IgD-negative memory B cell (primary cell): ENCODE measurements around the gene MAPK4. TPM values are rescaled to one million over a fixed set of nuclear protein-coding genes. Genes with fewer than 3 reads are reported as not detected.
"Not testable (repeated sequence)": the region's sequence is repeated elsewhere in the genome, so short reads cannot be mapped to it uniquely, and the experiment has no call there.

Experiments
- H3K27ac Mint-ChIP-seq, 3 donors: one replicate each; pipeline ENCODE4 v1.8.0; 2020 to 2022; ENCODE audit warnings: mild to moderate bottlenecking in 3 of 3, mixed read lengths in 3 of 3, moderate library complexity in 1 of 3
- H3K27me3 Mint-ChIP-seq: one replicate; pipeline ENCODE4 v1.8.0; 2021; ENCODE audit warnings: mixed read lengths
- H3K36me3 Mint-ChIP-seq: one replicate; pipeline ENCODE4 v1.8.0; 2020; ENCODE audit warnings: mild to moderate bottlenecking, mixed read lengths
- H3K4me1 Mint-ChIP-seq, 3 donors: one replicate each; pipeline ENCODE4 v1.8.0; 2020 to 2022; ENCODE audit warnings: mixed read lengths in 3 of 3, mild to moderate bottlenecking in 1 of 3
- H3K4me3 Mint-ChIP-seq, 4 donors: one replicate each; pipeline ENCODE4 v1.8.0; 2020 to 2022; ENCODE audit warnings: mild to moderate bottlenecking in 4 of 4, mixed read lengths in 4 of 4, moderate library complexity in 3 of 4
- H3K9me3 Mint-ChIP-seq, 3 donors: one replicate each; pipeline ENCODE4 v1.8.0; 2020 to 2021; ENCODE audit warnings: mixed read lengths in 3 of 3, mild to moderate bottlenecking in 1 of 3
- polyA plus RNA-seq: library from polyadenylated mRNA; unstranded; fragments of 300-500 nt; fragmentation: Illumina TruSeq; gene quantifications from one replicate; pipeline ENCODE4 v1.2.3, GENCODE V29; 2021

The MAPK4 gene
- polyA plus RNA-seq: not detected

DNA sequence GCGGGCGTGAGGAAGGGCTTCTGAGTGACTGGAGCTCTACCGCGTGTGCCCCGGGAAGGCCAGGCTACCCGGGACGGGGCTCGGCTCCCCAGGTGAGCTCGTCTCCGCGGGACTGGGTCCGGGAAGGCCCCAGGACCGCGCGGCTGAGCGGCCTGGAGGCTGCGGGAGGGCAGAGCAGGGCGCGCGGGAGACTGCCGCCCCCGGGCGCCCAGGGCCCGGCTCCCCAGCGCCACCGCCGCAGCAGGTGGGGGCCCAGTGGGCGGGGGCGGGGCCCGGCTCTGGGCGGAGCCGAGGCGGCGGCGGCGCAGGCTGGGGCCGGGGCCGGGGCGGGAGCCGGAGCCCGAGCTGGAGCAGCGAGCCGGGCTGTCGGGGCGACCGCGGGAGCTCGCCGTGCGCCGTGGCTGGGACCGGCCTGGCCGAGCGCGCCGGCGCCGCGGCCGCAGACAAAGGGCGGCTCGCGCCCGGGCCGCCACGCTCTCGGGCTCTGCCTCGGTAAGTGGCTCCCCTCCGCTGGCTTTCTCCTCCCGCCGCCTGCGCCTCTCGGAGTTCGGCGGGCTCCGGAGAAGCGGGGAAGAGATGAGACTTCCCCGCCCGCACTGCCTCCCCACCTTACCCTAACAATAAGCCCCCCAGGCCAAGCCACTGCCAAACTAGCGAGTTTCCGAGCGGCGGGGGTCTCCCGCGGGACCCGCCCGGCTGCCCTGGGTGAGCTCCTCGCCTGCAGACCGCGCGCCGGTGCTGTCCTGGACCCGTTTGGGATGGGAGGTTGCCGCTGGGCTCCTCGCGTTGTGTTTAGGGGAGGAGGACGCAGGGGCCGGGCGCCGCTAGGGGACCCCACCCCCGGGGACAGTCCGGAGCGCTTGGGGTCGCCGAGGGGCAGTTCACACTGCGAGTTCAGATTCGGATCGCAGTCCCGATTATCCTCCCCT is at the start of gene MAPK4:
MAPK4 (plus strand) TSS at position 336 of the 929 bp plus-strand sequence. CDS start 103,872 bp downstream, outside the sequence.
- Mint-ChIP-seq H3K4me1 (peaks cover 0 to 8% (median 4%) of the 10 kb centered on the region in 3 donors), H3K9me3 (peaks cover 8 to 11% (median 9%) of the 10 kb centered on the region in 3 donors), H3K4me3 (peak within 1 kb of the TSS; percentile 22 to 87 (median 74)), H3K36me3 (no peaks in the 10 kb centered on the region), H3K27ac (no peak within 1 kb of the TSS), H3K27me3 (peaks cover 47% of the 10 kb centered on the region)

DNA sequence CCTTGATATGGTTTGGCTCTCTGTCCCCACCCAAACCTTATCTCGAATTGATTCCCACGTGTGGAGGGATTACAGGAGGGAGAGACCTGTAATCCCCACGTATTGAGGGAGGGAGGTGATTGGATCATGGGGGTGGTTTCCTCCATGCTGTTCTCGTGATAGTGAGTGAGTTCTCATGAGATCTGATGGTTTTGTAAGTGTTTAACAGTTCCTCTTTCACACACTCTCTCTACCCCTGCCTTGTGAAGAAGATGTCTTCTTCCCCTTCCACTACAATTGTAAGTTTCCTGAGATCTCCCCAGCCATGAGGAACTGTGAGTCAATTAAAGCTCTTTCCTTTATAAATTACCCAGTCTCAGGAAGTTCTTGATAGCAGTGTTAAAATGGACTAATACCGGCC is 42.6 kb upstream of the MAPK4 start:
- H3K4me1 Mint-ChIP-seq, H3K9me3 Mint-ChIP-seq, H3K27ac Mint-ChIP-seq, H3K36me3 Mint-ChIP-seq, H3K27me3 Mint-ChIP-seq, H3K4me3 Mint-ChIP-seq: not testable (repeated sequence)

DNA sequence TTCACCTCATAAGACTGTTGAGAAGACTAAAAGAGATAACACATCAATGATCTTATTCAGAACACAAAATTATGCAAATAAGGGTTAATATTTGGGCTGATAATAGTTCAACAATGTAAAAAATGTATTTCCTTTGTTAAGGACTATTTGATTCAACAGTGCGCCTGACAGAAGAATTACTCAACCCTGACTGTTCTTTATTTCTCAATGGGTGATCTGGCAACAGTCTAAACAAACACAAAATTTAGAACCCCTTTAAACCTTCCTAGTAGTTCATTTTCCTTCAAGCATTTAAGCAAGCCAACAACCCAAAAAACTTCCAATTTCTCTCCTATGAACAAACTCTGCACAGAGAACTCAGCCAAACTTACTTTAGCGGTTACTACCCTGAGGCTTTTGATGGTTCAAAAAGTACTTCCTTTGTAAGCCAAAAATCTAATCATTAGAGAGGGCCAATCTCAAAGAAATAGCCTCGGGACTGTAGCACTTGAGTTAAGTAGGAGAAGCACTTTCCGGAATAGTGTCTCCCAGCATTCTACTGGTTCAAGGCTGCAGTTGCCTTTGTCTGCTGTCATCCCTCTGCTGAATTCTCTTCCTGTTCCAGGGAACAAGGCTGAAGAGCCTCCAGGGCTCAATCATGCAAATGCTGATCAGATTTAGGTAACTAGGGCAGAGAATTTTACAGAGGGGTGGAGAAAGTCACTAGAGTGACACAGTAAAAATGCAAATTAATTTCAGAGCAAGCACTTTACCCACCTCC is 40.9 kb upstream of the MAPK4 start:
- Mint-ChIP-seq H3K36me3 (no peaks in the 10 kb centered on the region), H3K27ac (no peak overlapping the region), H3K4me3 (no peak overlapping the region), H3K4me1 (peaks cover 0 to 2% (median 0%) of the 10 kb centered on the region in 3 donors), H3K9me3 (no peaks in the 10 kb centered on the region), H3K27me3 (peaks cover 13% of the 10 kb centered on the region)

DNA sequence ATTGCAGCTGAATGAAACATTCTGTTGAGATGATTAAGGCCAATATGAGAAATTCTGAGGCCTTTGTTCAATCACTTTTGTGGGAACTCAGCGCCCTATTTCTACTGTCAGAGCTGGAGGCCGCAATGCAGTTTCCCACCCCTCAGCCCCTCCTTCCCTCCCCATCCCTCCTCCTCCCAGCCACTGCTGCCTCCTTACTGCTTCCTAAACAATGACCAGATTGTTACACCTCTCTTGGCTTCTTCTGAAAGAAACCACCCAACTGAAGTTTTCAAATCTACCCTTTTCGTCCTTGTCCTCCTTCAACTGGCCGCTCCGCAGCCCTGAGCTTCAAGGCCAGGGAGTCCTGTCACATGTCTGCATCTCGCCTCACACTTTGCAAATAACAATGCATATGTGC is 36.7 kb upstream of the MAPK4 start:
- Mint-ChIP-seq H3K27me3 (peaks cover 8% of the 10 kb centered on the region), H3K4me1 (peaks cover 0 to 2% (median 0%) of the 10 kb centered on the region in 3 donors), H3K4me3 (peak overlapping the region in 1 of 4 donors; percentile 22), H3K27ac (no peak overlapping the region), H3K36me3 (no peaks in the 10 kb centered on the region), H3K9me3 (peaks cover 0 to 2% (median 0%) of the 10 kb centered on the region in 3 donors)

DNA sequence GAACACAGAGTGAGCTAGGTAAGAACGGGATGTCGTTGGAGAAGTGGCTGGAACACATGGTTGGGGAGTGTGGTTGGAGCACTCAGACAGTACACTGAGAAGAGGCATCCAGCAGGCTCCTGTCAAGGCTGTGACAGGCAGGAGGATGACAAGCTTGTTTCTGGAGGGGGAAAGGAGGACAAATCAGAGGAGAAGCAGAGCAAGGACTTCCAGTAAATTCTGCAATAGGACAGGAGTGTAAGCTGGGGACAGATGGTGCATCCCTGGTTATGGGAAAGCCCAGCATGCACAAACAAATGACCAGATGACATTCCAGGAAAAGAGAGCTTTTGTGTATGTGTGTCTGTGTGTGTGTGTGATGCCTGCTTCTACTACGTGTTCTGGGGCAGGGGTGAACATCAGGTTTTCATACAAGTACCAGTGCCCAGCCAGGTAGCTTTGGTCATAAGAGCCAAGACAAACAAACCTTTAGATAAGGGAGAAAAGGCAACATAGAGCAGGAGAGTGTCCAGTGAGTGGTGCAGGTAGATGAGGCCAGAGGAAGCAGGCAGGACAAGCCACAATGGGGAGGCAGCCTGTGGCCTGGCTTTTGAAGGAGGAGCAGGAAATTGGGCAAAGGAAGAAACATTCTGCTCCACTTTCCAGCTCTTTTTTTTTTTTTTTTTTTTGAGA is 32.1 kb upstream of the MAPK4 start:
- no peak overlapping the region for H3K4me3 Mint-ChIP-seq
- peaks cover 1 to 16% (median 5%) of the 10 kb centered on the region in 3 donors for H3K9me3 Mint-ChIP-seq
- no peaks in the 10 kb centered on the region for H3K36me3 Mint-ChIP-seq
- H3K27me3 Mint-ChIP-seq: peaks cover 4% of the 10 kb centered on the region
- peaks cover 0 to 2% (median 0%) of the 10 kb centered on the region in 3 donors for H3K4me1 Mint-ChIP-seq
- no peak overlapping the region for H3K27ac Mint-ChIP-seq

DNA sequence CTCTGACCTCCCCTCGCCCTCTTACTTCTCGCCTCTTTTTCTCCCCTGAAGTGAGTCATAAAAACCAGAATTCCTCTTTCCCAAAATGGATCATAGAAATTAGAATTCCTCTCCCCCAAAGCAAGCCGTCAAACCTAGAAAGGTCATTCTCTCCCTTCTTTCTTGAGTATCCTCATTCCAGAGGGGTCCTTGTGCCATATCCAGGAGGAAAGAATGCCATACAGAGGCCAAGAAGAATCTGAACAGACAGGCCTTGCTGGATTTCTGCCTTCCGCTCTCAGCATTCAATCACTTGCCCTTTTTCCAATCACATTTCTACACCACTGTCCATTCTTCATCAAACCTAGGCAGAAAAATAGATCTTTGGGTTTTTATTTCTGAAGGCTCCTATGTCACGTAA is 31.1 kb upstream of the MAPK4 start:
- no peak overlapping the region for H3K27ac Mint-ChIP-seq
- H3K36me3 Mint-ChIP-seq: no peaks in the 10 kb centered on the region
- H3K4me3 Mint-ChIP-seq: no peak overlapping the region
- peaks cover 3% of the 10 kb centered on the region for H3K27me3 Mint-ChIP-seq
- no peaks in the 10 kb centered on the region for H3K4me1 Mint-ChIP-seq
- H3K9me3 Mint-ChIP-seq: peaks cover 6 to 25% (median 15%) of the 10 kb centered on the region in 3 donors

DNA sequence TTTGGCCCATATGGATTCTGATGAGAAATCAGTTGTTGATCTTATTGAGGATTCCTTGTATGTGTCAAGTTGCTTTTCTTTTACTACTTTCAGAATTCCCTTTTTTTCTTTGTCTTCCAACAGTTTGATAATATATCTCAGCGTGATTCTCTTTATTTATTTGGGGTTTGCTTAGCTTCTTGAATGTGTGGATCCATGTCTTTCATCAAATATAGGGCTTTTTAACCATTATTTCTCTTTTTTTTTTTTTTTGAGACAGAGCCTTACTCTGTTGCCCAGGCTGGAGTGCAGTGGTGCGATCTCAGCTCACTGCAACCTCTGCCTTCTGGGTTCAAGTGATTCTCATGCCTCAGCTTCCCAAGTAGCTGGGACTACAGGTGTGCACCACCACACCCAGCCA is 26.1 kb upstream of the MAPK4 start:
- not testable (repeated sequence) for H3K4me1 Mint-ChIP-seq, H3K27ac Mint-ChIP-seq, H3K36me3 Mint-ChIP-seq, H3K27me3 Mint-ChIP-seq, H3K4me3 Mint-ChIP-seq
- H3K9me3 Mint-ChIP-seq: peaks cover 9 to 30% (median 19%) of the 10 kb centered on the region in 3 donors

DNA sequence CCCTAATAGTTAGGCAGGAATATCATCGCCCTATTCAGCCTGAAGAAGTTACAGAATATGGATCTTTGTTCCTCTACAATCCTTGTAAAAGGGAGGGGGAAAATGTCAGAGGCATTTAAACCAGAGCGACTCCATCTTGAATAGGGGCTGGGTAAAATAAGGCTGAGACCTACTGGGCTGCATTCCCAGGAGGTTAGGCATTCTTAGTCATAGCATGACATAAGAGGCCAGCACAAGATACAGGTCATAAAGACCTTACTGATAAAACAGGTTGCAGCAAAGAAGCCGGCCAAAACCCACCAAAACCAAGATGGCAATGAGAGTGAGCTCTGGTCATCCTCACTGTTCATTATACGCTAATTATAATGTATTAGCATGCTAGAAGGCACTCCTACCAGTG is 15.4 kb upstream of the MAPK4 start:
- not testable (repeated sequence) for H3K4me1 Mint-ChIP-seq, H3K4me3 Mint-ChIP-seq, H3K27me3 Mint-ChIP-seq, H3K9me3 Mint-ChIP-seq, H3K36me3 Mint-ChIP-seq, H3K27ac Mint-ChIP-seq

DNA sequence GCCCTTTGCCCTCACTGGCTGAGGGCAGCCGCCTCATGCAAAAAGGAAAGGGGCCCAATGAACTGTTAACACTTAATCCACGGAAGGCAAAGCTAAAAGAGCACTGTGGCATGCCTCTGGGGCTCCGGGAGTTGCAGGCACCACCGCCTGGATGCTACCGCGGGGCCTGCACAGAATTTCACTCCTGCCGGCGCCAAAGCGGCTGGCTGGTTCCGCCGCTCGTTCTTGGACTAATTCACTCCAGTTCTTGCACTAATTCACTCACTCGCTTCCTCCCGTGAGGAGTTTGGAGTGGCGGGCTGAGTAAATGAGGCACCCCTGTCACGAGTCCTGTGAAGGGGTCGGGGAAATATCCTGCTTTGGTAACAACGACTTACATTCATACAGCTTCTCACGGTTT is 14.0 kb upstream of the MAPK4 start:
- Mint-ChIP-seq H3K4me1 (peaks cover 0 to 1% (median 0%) of the 10 kb centered on the region in 3 donors), H3K9me3 (peaks cover 0 to 4% (median 4%) of the 10 kb centered on the region in 3 donors), H3K27me3 (peaks cover 5% of the 10 kb centered on the region), H3K27ac (no peak overlapping the region), H3K36me3 (no peaks in the 10 kb centered on the region), H3K4me3 (peak overlapping the region in 1 of 4 donors; percentile 62)

DNA sequence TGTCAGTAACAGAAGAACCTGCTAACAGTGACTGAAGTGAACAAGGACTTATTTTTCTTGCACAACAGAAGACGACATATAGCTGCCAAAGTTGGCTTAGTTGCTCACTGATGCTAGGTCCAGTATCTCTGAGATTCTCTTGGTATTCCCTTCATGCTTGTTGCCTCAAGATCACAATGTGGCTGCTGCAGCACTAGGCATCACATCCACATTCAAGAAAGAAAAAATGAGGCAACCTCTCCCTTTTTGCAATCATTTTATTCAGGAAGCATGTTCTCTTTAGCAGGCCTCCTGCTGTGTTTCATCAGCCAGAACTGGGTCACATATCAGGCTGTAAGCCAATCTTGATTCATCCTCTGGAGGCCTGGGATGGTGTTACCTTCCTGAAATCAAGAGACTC is 11.7 kb upstream of the MAPK4 start:
- Mint-ChIP-seq H3K27me3 (peaks cover 12% of the 10 kb centered on the region), H3K9me3 (peaks cover 0 to 7% (median 4%) of the 10 kb centered on the region in 3 donors), H3K36me3 (no peaks in the 10 kb centered on the region), H3K27ac (no peak overlapping the region), H3K4me3 (no peak overlapping the region), H3K4me1 (peaks cover 0 to 1% (median 0%) of the 10 kb centered on the region in 3 donors)

DNA sequence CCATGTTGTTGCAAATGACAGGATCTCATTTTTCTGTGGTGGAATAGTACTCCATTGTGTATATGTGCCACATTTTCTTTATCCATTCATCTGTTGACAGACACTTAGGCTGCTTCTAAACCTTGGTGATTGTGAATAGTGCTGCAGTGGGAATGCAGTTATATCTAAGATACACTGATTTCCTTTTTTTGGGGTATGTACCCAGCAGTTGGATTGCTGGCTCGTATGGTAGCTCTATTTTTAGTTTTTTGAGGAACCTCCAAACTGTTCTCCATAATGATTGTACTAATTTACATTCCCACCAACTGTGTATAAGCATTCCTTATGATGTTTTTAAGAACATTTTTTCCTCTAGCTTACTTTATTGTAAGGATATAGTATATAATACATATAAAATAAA is 8.2 kb upstream of the MAPK4 start:
- H3K4me1 Mint-ChIP-seq, H3K27ac Mint-ChIP-seq, H3K36me3 Mint-ChIP-seq, H3K4me3 Mint-ChIP-seq: not testable (repeated sequence)
- H3K27me3 Mint-ChIP-seq: peaks cover 21% of the 10 kb centered on the region
- H3K9me3 Mint-ChIP-seq: peaks cover 10 to 16% (median 13%) of the 10 kb centered on the region in 3 donors

DNA sequence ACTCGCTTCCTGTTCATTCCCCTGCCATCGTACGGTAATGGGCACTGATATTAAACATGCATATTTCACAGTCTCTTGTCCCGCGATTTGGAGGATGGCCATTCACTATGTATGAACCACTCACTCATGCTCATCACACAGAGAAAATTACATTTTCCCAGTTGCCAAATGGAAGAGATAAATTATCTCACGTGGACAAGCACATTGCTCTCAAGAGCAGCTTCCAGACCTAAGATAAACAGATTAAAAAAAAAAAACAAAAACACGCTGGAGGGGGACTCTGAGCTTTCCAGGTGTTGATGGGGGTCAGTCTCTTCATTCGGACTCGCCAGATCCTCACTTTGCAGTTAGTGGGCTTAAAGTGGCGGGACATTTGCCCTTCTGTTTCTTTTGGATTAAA is 1.7 kb upstream of the MAPK4 start:
- no peak overlapping the region for H3K4me3 Mint-ChIP-seq
- H3K9me3 Mint-ChIP-seq: peaks cover 11 to 14% (median 13%) of the 10 kb centered on the region in 3 donors
- H3K27me3 Mint-ChIP-seq: peaks cover 48% of the 10 kb centered on the region
- H3K27ac Mint-ChIP-seq: no peak overlapping the region
- H3K36me3 Mint-ChIP-seq: no peaks in the 10 kb centered on the region
- H3K4me1 Mint-ChIP-seq: peaks cover 0 to 8% (median 4%) of the 10 kb centered on the region in 3 donors

DNA sequence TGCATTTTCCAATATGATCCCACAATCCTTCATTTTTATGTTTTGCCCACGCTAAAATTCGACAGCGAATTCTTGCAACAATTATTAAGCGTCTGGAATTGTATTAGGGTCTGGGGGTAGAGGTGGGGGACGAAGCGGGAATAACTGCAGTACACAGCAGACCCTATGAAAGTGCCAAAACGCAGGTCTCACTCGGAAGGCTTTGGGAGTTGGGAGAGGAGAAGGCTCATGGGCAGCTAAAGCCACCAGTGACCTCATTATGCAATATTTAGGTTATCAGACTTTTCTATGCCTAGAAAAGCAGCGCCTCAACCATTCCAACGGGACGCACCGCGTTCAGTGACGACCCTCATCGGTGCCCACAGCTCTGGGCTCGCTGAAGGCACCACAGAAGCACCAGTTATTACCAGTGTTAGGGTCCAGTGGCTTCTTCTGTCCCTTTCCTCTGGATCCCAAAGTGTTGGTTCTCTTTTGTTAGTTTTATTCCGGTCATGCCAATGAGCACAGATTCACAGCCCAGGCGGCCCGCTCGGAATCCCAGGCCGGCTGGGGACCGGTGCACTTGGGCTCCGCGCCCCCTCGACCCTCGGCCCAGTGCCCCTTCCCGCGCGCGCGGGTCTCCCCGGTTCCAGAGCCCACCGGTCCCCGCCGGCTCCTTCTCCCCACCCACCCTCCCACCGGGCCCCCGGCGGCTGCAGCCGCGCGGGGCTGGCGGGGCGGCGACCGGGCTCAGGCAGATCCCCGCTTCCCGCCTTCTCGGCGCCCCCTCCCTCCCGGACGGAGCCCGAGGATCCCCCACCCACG is 737 bp upstream of the MAPK4 start:
- peaks cover 11 to 14% (median 13%) of the 10 kb centered on the region in 3 donors for H3K9me3 Mint-ChIP-seq
- peaks cover 0 to 8% (median 4%) of the 10 kb centered on the region in 3 donors for H3K4me1 Mint-ChIP-seq
- no peaks in the 10 kb centered on the region for H3K36me3 Mint-ChIP-seq
- no peak overlapping the region for H3K27ac Mint-ChIP-seq
- H3K4me3 Mint-ChIP-seq: peak overlapping the region in 3 of 4 donors; percentile 60 to 87 (median 87)
- H3K27me3 Mint-ChIP-seq: peaks cover 51% of the 10 kb centered on the region
